Hematopoietic multipotent progenitor cell treated with erythropoietin and hydrocortisone succinate and interleukin-3 and kit ligand, for 4 days (in vitro differentiated cells): ENCODE measurements around the gene MRPL20.
"Not testable (repeated sequence)": the region's sequence is repeated elsewhere in the genome, so short reads cannot be mapped to it uniquely, and the experiment has no call there.

Experiments
- DNase-seq: peaks from one replicate; pipeline ENCODE4 v3.0.0-alpha.2; 2015

MRPL20 gene

GRCh38 chr1:1406821-1407635, at the start of gene MRPL20:
Gene MRPL20 (minus strand): TSS chr1:1407293. CDS start chr1:1407217, 76 bp downstream.
- DNase-seq, result peak; percentile 98

- not testable (repeated sequence) for DNase-seq
Observed at GRCh38 chr1:1456683-1457255, 49.7 kb upstream of the MRPL20 start.

GRCh38 chr1:1455934-1456333, 48.8 kb upstream of the MRPL20 start:
- not testable (repeated sequence) for DNase-seq

GRCh38 chr1:1455366-1455884, 48.3 kb upstream of the MRPL20 start:
- DNase-seq, result no peak

- DNase-seq, result not testable (repeated sequence)
Observed at GRCh38 chr1:1454286-1455056, 47.4 kb upstream of the MRPL20 start.

- no peak for DNase-seq
Observed at GRCh38 chr1:1452882-1453281, 45.8 kb upstream of the MRPL20 start.

GRCh38 chr1:1452365-1452739, 45.3 kb upstream of the MRPL20 start:
- DNase-seq, result not testable (repeated sequence)

- no peak for DNase-seq
Observed at GRCh38 chr1:1451696-1452364, 44.7 kb upstream of the MRPL20 start.

GRCh38 chr1:1450616-1451015, 43.5 kb upstream of the MRPL20 start:
- not testable (repeated sequence) for DNase-seq

GRCh38 chr1:1449099-1449739, 42.1 kb upstream of the MRPL20 start, which contains the start of gene ATAD3C:
Gene ATAD3C (plus strand): TSS chr1:1449689. CDS start chr1:1450684, 995 bp downstream.
- no peak for DNase-seq

GRCh38 chr1:1446631-1447030, 39.5 kb upstream of the MRPL20 start:
- not testable (repeated sequence) for DNase-seq

- no peak for DNase-seq
Observed at GRCh38 chr1:1442069-1442770, 35.1 kb upstream of the MRPL20 start.

GRCh38 chr1:1441002-1441888, 34.2 kb upstream of the MRPL20 start:
- peak; percentile 74 for DNase-seq

GRCh38 chr1:1440262-1441001, 33.3 kb upstream of the MRPL20 start:
- no peak for DNase-seq

- no peak for DNase-seq
Observed at GRCh38 chr1:1439546-1440261, 32.6 kb upstream of the MRPL20 start.

GRCh38 chr1:1438531-1439381, 31.7 kb upstream of the MRPL20 start:
- no peak for DNase-seq

GRCh38 chr1:1437904-1438376, 30.8 kb upstream of the MRPL20 start:
- DNase-seq, result peak; percentile 46
